Right ventricle myocardium superior (tissue), 1 donor: ENCODE results near the gene SPACA6. TPM values are rescaled to one million over a fixed set of nuclear protein-coding genes. Genes with fewer than 3 reads are reported as not detected.
A peak's percentile ranks its signal among the peaks of the same experiment; 100 is the strongest.

Experiments used
- ATAC-seq: fragments of 200-7000 bp; cut with Tn5 transposase; one replicate; pipeline ENCODE4 v1.9.1; 2020; ENCODE audit warnings: mild to moderate bottlenecking; ENCODE audit not compliant: poor library complexity
- DNase-seq: peaks from one replicate; pipeline ENCODE4 v3.0.0-alpha.2; 2020
- intact Hi-C: fragments of 100-400 bp; cut with DNase I; formaldehyde crosslinking; loops from one replicate; pipeline ENCODE4 v1.11.2; 2022
- total RNA-seq: library from RNA; stranded (reverse); fragmentation: NEBNext Ultra II Directional; extraction: Animal tissue kit (Norgen Biotek cat#: 25700); gene quantifications from one replicate; pipeline ENCODE4 v1.2.1, GENCODE V29; 2021
- donor health status: DM: no; HTN: yes; CAD: no; lungs with severe emphysema.

The SPACA6 gene
- total RNA-seq, 1 donor from 2014 or later: 10.1 TPM

- intact Hi-C loops: no loop called here
- DNase-seq (no peak), ATAC-seq (no peak)
Measured at GRCh38 chr19:51686171-51686570, 7.0 kb upstream of the SPACA6 start.

- DNase-seq (peak; percentile 82), ATAC-seq (peak; percentile 62)
- intact Hi-C loops: no loop called here
Measured at GRCh38 chr19:51687791-51688670, 5.1 kb upstream of the SPACA6 start.

- DNase-seq (peak; percentile 92), ATAC-seq (peak; percentile 89)
- intact Hi-C loops: no loop called here
Measured at GRCh38 chr19:51688671-51689571, 4.2 kb upstream of the SPACA6 start.

- DNase-seq: peak; percentile 58
- intact Hi-C loops: no loop called here
- ATAC-seq: peak; percentile 1
Measured at GRCh38 chr19:51689751-51690453, 3.2 kb upstream of the SPACA6 start.

GRCh38 chr19:51690454-51691073 lies 2.6 kb upstream of the SPACA6 start:
- intact Hi-C loops: no loop called here
- ATAC-seq (peak; percentile 50), DNase-seq (peak; percentile 80)

GRCh38 chr19:51691074-51691583 lies 2.0 kb upstream of the SPACA6 start:
- no peak for DNase-seq
- no peak for ATAC-seq
- intact Hi-C loops: no loop called here

GRCh38 chr19:51691584-51692428 lies 1.3 kb upstream of the SPACA6 start:
- intact Hi-C loops: no loop called here
- no peak for ATAC-seq
- DNase-seq: no peak

GRCh38 chr19:51692468-51692867 lies 662 bp upstream of the SPACA6 start:
- no peak for DNase-seq
- ATAC-seq: no peak
- intact Hi-C loops: no loop called here

GRCh38 chr19:51693819-51694218 lies 689 bp downstream of the SPACA6 start:
- no peak for ATAC-seq

GRCh38 chr19:51694318-51695085 lies 1.4 kb downstream of the SPACA6 start:
- ATAC-seq (no peak), DNase-seq (no peak)
- intact Hi-C loops: no loop called here

More at GRCh38 chr19:51693819-51694218, 689 bp downstream of the SPACA6 start:
- no peak for DNase-seq
- intact Hi-C loops: no loop called here

GRCh38 chr19:51695088-51695487 lies 2.0 kb downstream of the SPACA6 start:
- ATAC-seq (no peak), DNase-seq (no peak)
- intact Hi-C loops: no loop called here

- intact Hi-C loops: no loop called here
- ATAC-seq: no peak
- no peak for DNase-seq
Measured at GRCh38 chr19:51695702-51696315, 2.7 kb downstream of the SPACA6 start.

- DNase-seq: no peak
- intact Hi-C loops: no loop called here
- no peak for ATAC-seq
Measured at GRCh38 chr19:51696606-51697005, 3.5 kb downstream of the SPACA6 start.

- no peak for ATAC-seq
- DNase-seq: no peak
- intact Hi-C loops: no loop called here
Measured at GRCh38 chr19:51697169-51697776, 4.1 kb downstream of the SPACA6 start.

GRCh38 chr19:51698296-51698695 lies 5.2 kb downstream of the SPACA6 start:
- no peak for ATAC-seq
- intact Hi-C loops: no loop called here
- DNase-seq: no peak

GRCh38 chr19:51699170-51699569 lies 6.0 kb downstream of the SPACA6 start:
- DNase-seq (no peak), ATAC-seq (no peak)
- intact Hi-C loops: no loop called here
